HCT116 (cell line): ENCODE measurements around the gene PNLIPRP3. TPM values are rescaled to one million over a fixed set of nuclear protein-coding genes. Genes with fewer than 3 reads are reported as not detected.

Experiments
- ATAC-seq: fragments of 200-7000 bp; cut with Tn5 transposase; 2 replicates; pipeline ENCODE4 v1.9.1; 2020; ENCODE audit warnings: mild to moderate bottlenecking, moderate library complexity
- BruUV-seq: library from RNA; stranded (reverse); fragments of 400-500 nt; replicated peaks from 2 replicates; lab custom pipeline; 2021; lab: Mats Ljungman, UMichigan
- CTCF ChIA-PET: fragments of 300-600 bp; sonication (Branson Sonifier 250); formaldehyde crosslinking; loops from one replicate; lab custom pipeline; 2021; ENCODE audit warnings: antibody characterized with exemption; lab: Charles Lee
- POLR2A ChIA-PET: fragments of 300-600, 350-600 bp; sonication (Branson Sonifier 250); formaldehyde crosslinking; loops from one replicate; lab custom pipeline; 2021; ENCODE audit warnings: antibody characterized with exemption; lab: Charles Lee
- RAD21 ChIA-PET, 2 experiments: fragments of 300-600 bp; sonication (Branson Sonifier 250); formaldehyde crosslinking; loops; one replicate each; lab custom pipeline; 2023; ENCODE audit warnings: low total read pairs in 2 of 2; ENCODE audit not compliant: uncharacterized antibody in 2 of 2, unreplicated experiment in 2 of 2, low non-redundant PET in 1 of 2; lab: Charles Lee
- DNase-seq: peaks from one replicate; pipeline ENCODE4 v3.0.0-alpha.2; 2010; ENCODE audit warnings: low read depth, low spot score
- H2AFZ ChIP-seq: fragments of 200-600 bp; shearing (Covaris generic), sonication (generic); 2 replicates; pipeline ENCODE4 v1.6.1; 2017; ENCODE audit warnings: low read depth, mixed run types, mixed read lengths, antibody characterized with exemption, low read length; ENCODE audit not compliant: poor library complexity, severe bottlenecking
- H3K27ac ChIP-seq: 2 replicates; pipeline ENCODE4 v1.5.1; 2012; ENCODE audit warnings: low read depth, low read length
- H3K27me3 ChIP-seq: fragments of 200-600 bp; sonication (generic); 2 replicates; pipeline ENCODE4 v1.6.1; 2016; ENCODE audit warnings: mixed run types, low read length, mixed read lengths; ENCODE audit not compliant: insufficient read depth
- H3K36me3 ChIP-seq, 2 experiments: fragments of 200-500 bp in 1 of 2; fragments of 200-600 bp in 1 of 2; sonication (Bioruptor generic) in 1 of 2; sonication (generic) in 1 of 2; 2 replicates each; pipeline versions ENCODE4 v1.5.1 to v1.6.1; 2014 to 2016; ENCODE audit warnings: low read length in 2 of 2, inconsistent platforms in 1 of 2, mixed read lengths in 1 of 2, mixed run types in 1 of 2; ENCODE audit not compliant: insufficient read depth in 2 of 2, control insufficient read depth in 1 of 2
- H3K4me1 ChIP-seq, 2 experiments: fragments of 200-600 bp in 1 of 2; sonication (generic) in 1 of 2; 2 replicates each; pipeline versions ENCODE4 v1.5.1 to v1.6.1; 2012 to 2017; ENCODE audit warnings: low read length in 2 of 2, inconsistent platforms in 1 of 2, mild to moderate bottlenecking in 1 of 2, mixed read lengths in 1 of 2, mixed run types in 1 of 2, moderate library complexity in 1 of 2; ENCODE audit not compliant: insufficient read depth in 2 of 2, control insufficient read depth in 1 of 2
- H3K4me2 ChIP-seq: fragments of 200-600 bp; sonication (generic); 2 replicates; pipeline ENCODE4 v1.6.1; 2017; ENCODE audit warnings: mixed run types, low read length, mixed read lengths
- H3K4me3 ChIP-seq, 2 experiments: fragments of 200-600 bp in 1 of 2; sonication (generic) in 1 of 2; replicated peaks in 1 of 2; 2 replicates each; pipeline ENCODE4 v1.5.1; 2011 to 2016; ENCODE audit warnings: low read length in 2 of 2, control low read depth in 1 of 2, low read depth in 1 of 2, mild to moderate bottlenecking in 1 of 2, mixed read lengths in 1 of 2, mixed run types in 1 of 2
- H3K79me2 ChIP-seq: fragments of 200-600 bp; sonication (generic); 2 replicates; pipeline ENCODE4 v1.6.1; 2017; ENCODE audit warnings: mild to moderate bottlenecking, mixed run types, low read length, moderate library complexity, mixed read lengths; ENCODE audit not compliant: insufficient read depth
- H3K9ac ChIP-seq: fragments of 200-600 bp; sonication (generic); 2 replicates; pipeline ENCODE4 v1.6.1; 2016; ENCODE audit warnings: low read length, mixed read lengths
- H3K9me2 ChIP-seq: fragments of 200-600 bp; sonication (generic), shearing (Covaris generic); 2 replicates; pipeline ENCODE4 v1.6.1; 2017; ENCODE audit warnings: mixed run types, mild to moderate bottlenecking, moderate library complexity; ENCODE audit not compliant: insufficient read depth
- H3K9me3 ChIP-seq, 2 experiments: fragments of 200-500 bp in 1 of 2; fragments of 200-600 bp in 1 of 2; sonication (Bioruptor generic) in 1 of 2; sonication (generic) in 1 of 2; 2 replicates each; pipeline ENCODE4 v1.6.1; 2014 to 2017; ENCODE audit warnings: low read length in 2 of 2, mixed read lengths in 2 of 2, inconsistent platforms in 1 of 2, low read depth in 1 of 2, mild to moderate bottlenecking in 1 of 2, mixed run types in 1 of 2, moderate library complexity in 1 of 2; ENCODE audit not compliant: control insufficient read depth in 1 of 2, insufficient read depth in 1 of 2
- H4K20me1 ChIP-seq: fragments of 200-600 bp; sonication (generic), shearing (Covaris generic); 2 replicates; pipeline ENCODE4 v1.6.1; 2017; ENCODE audit warnings: mixed run types, mild to moderate bottlenecking, moderate library complexity; ENCODE audit not compliant: insufficient read depth
- ATF3 ChIP-seq: IDR thresholded peaks from 2 replicates; pipeline ENCODE4 v1.6.1; 2012
- CEBPB ChIP-seq: IDR thresholded peaks from 2 replicates; pipeline ENCODE4 v1.6.1; 2012; ENCODE audit warnings: low read depth
- CTCF ChIP-seq, 3 experiments: fragments of 200-600 bp in 1 of 3; sonication (generic) in 1 of 3; IDR thresholded peaks in 2 of 3; conservative IDR thresholded peaks in 1 of 3; 2 replicates each; pipeline ENCODE4 v1.5.1; 2012 to 2017; ENCODE audit warnings: low read depth in 2 of 3, low read length in 2 of 3, antibody characterized with exemption in 1 of 3, borderline replicate concordance in 1 of 3, control low read depth in 1 of 3, mild to moderate bottlenecking in 1 of 3, mixed read lengths in 1 of 3, mixed run types in 1 of 3, moderate library complexity in 1 of 3; ENCODE audit not compliant: insufficient read depth in 1 of 3
- EZH2 ChIP-seq: fragments of 200-600 bp; sonication (generic); IDR thresholded peaks from 2 replicates; pipeline ENCODE4 v1.6.1; 2017; ENCODE audit warnings: antibody characterized with exemption, mixed run types
- EZH2phosphoT487 ChIP-seq: fragments of 200-600 bp; IDR thresholded peaks from 2 replicates; pipeline ENCODE4 v1.6.1; 2018; ENCODE audit warnings: antibody characterized with exemption, borderline replicate concordance
- SIN3A ChIP-seq: IDR thresholded peaks from 2 replicates; pipeline ENCODE4 v1.6.1; 2012; ENCODE audit warnings: low read depth
- SRF ChIP-seq: IDR thresholded peaks from 2 replicates; pipeline ENCODE4 v1.6.1; 2012; ENCODE audit warnings: low read depth
- ZNF274 ChIP-seq: fragments of 200-500 bp; sonication (Bioruptor generic); IDR thresholded peaks from 2 replicates; pipeline ENCODE4 v1.6.1; 2014; ENCODE audit warnings: mild to moderate bottlenecking, low read depth, low read length, inconsistent platforms
- intact Hi-C: fragments of 100-400 bp; cut with micrococcal nuclease; formaldehyde crosslinking; loops from 2 replicates; pipeline ENCODE4 v1.10.0; 2022
- total RNA-seq: library from RNA; stranded (reverse); gene quantifications from one replicate; pipeline ENCODE4 v1.2.1, GENCODE V29; 2021; ENCODE audit not compliant: unreplicated experiment

Gene PNLIPRP3
- total RNA-seq, 1 experiment from 2014 or later = not detected

DNA sequence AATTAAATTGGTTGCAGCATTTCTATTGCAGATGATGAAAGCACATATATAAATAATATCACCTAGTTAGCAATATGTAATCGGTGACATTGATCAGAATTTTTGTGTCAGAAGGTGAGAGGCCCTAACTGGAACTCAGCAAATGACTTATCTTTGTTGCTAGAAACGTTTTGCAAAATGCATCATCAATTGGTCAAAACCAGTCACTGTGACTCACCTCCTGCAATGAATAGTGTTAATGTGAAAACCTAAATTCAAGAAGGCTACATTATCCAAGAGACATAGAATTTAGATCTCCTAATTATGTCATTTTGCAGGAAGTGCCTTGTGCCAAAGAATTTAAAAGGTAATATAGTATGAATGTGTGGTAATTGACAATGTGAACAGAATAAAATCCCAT, 9.8 kb upstream of the PNLIPRP3 start:
- no peaks in the 10 kb centered on the region for H3K9me2 ChIP-seq
- RAD21 ChIA-PET = no interaction called here
- POLR2A ChIA-PET = no interaction called here
- intact Hi-C loops = no loop called here
- H3K27ac ChIP-seq = no peak overlapping the region
- DNase-seq (no peak), ATAC-seq (no peak)
- no peak overlapping the region for H2AFZ ChIP-seq
- H3K4me3 ChIP-seq = no peak overlapping the region
- H4K20me1 ChIP-seq = no peaks in the 10 kb centered on the region
- H3K4me2 ChIP-seq = no peak overlapping the region
- H3K9ac ChIP-seq = no peak overlapping the region
- CTCF ChIA-PET = no interaction called here
- BruUV-seq = no TSS peak
- no peaks in the 10 kb centered on the region for H3K9me3 ChIP-seq
- H3K36me3 ChIP-seq = no peaks in the 10 kb centered on the region
- H3K4me1 ChIP-seq = no peaks in the 10 kb centered on the region
- peaks cover 31% of the 10 kb centered on the region for H3K27me3 ChIP-seq
- TF ChIP-seq ZNF274 = no peak
- H3K79me2 ChIP-seq = no peaks in the 10 kb centered on the region

DNA sequence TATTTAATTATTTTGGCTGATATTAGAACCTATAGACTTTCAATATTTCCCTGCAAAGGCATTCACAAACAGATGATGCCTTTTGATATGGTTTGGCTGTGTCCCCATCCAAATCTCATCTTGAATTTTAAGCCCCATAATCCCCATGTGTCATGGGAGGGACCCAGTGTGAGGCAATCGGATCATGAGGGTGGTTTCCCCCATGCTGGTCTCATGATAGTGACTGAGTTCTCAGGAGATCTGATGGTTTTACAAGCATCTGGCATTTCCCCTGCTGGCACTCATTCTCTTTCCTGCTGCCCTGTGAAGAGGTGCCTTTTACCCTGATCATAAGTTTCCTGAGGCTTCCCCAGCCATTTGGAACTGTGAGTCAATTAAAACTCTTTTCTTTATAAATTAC, 9.3 kb upstream of the PNLIPRP3 start:
- Histone ChIP-seq H3K9me3 (no peaks in the 10 kb centered on the region), H3K9me2 (no peaks in the 10 kb centered on the region), H3K4me1 (no peaks in the 10 kb centered on the region), H3K9ac (no peak overlapping the region), H2AFZ (no peak overlapping the region), H3K27ac (no peak overlapping the region), H3K4me3 (no peak overlapping the region), H3K27me3 (peaks cover 26% of the 10 kb centered on the region; the same call in 1 of the 2 replicates), H3K4me2 (no peak overlapping the region), H3K79me2 (no peaks in the 10 kb centered on the region), H3K36me3 (no peaks in the 10 kb centered on the region), H4K20me1 (no peaks in the 10 kb centered on the region)
- RAD21 ChIA-PET = no interaction called here
- BruUV-seq = no TSS peak
- intact Hi-C loops = no loop called here
- CTCF ChIA-PET = no interaction called here
- TF ChIP-seq EZH2phosphoT487 (no peak), SIN3A (no peak), ATF3 (no peak), CTCF (IDR thresholded peaks at IDR 0.05 in 2 of 3, conservative IDR thresholded peaks at IDR 0.05 in 1 of 3; ENCODE audit: borderline replicate concordance in 1 of 3, insufficient read depth in 1 of 3, low read depth in 2 of 3, low read length in 2 of 3) (no peak), SRF (no peak), CEBPB (no peak), EZH2 (no peak)
- no peak for DNase-seq
- POLR2A ChIA-PET = no interaction called here
- no peak for ATAC-seq
